Measurements from ENCODE around the gene CAB39. TPM values are rescaled to one million over a fixed set of nuclear protein-coding genes. Genes with fewer than 3 reads are reported as not detected.

The CAB39 gene
- polyA plus RNA-seq, 1 donor from 2014 or later: 118 TPM

GRCh38 chr2:230681171-230681545 lies 31.5 kb upstream of the CAB39 start:
- TF ChIP-seq EZH2 (IDR thresholded peaks at IDR 0.05; ENCODE audit: borderline replicate concordance, insufficient read depth, low read length, poor library complexity, severe bottlenecking) (no peak), RAD21 (conservative IDR thresholded peaks at IDR 0.05) (no peak), SMC3 (conservative IDR thresholded peaks at IDR 0.05; ENCODE audit: poor library complexity) (no peak), CTCF (IDR thresholded peaks at IDR 0.05; ENCODE audit: poor library complexity, severe bottlenecking) (no peak), POLR2AphosphoS5 (IDR thresholded peaks at IDR 0.05) (no peak), EP300 (conservative IDR thresholded peaks at IDR 0.05; ENCODE audit: poor library complexity, severe bottlenecking) (no peak)
- TF ChIP-seq, protein P1, sequence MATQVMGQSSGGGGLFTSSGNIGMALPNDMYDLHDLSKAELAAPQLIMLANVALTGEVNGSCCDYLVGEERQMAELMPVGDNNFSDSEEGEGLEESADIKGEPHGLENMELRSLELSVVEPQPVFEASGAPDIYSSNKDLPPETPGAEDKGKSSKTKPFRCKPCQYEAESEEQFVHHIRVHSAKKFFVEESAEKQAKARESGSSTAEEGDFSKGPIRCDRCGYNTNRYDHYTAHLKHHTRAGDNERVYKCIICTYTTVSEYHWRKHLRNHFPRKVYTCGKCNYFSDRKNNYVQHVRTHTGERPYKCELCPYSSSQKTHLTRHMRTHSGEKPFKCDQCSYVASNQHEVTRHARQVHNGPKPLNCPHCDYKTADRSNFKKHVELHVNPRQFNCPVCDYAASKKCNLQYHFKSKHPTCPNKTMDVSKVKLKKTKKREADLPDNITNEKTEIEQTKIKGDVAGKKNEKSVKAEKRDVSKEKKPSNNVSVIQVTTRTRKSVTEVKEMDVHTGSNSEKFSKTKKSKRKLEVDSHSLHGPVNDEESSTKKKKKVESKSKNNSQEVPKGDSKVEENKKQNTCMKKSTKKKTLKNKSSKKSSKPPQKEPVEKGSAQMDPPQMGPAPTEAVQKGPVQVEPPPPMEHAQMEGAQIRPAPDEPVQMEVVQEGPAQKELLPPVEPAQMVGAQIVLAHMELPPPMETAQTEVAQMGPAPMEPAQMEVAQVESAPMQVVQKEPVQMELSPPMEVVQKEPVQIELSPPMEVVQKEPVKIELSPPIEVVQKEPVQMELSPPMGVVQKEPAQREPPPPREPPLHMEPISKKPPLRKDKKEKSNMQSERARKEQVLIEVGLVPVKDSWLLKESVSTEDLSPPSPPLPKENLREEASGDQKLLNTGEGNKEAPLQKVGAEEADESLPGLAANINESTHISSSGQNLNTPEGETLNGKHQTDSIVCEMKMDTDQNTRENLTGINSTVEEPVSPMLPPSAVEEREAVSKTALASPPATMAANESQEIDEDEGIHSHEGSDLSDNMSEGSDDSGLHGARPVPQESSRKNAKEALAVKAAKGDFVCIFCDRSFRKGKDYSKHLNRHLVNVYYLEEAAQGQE (IDR thresholded peaks at IDR 0.05; ENCODE audit: borderline replicate concordance): no peak
- Histone ChIP-seq H3K27me3 (ENCODE audit: insufficient read depth, low read depth, low read length) (no peaks in the 10 kb centered on the region), H3F3A (ENCODE audit: insufficient read depth, low read length, poor library complexity, severe bottlenecking) (no peaks in the 10 kb centered on the region), H4K20me1 (ENCODE audit: insufficient read depth) (no peaks in the 10 kb centered on the region), H3K9ac (ENCODE audit: low read length) (no peak overlapping the region), H3K27ac (ENCODE audit: low read length) (no peak overlapping the region), H2AFZ (ENCODE audit: low read depth, low read length) (no peak overlapping the region), H3K4me2 (ENCODE audit: low read length) (no peak overlapping the region), H3K36me3 (ENCODE audit: insufficient read depth, low read length) (no peaks in the 10 kb centered on the region), H3K4me3 (ENCODE audit: low read length) (no peak overlapping the region), H3K79me2 (replicated peaks; ENCODE audit: insufficient read depth, low read length) (no peaks in the 10 kb centered on the region), H3K9me2 (ENCODE audit: insufficient read depth, low read length) (no peaks in the 10 kb centered on the region), H3K9me3 (ENCODE audit: low read length) (no peaks in the 10 kb centered on the region)

GRCh38 chr2:230682546-230682945 lies 30.1 kb upstream of the CAB39 start:
- Histone ChIP-seq H3K9ac (ENCODE audit: low read length) (no peak overlapping the region), H4K20me1 (ENCODE audit: insufficient read depth) (no peaks in the 10 kb centered on the region), H3K9me2 (ENCODE audit: insufficient read depth, low read length) (no peaks in the 10 kb centered on the region), H3K4me2 (ENCODE audit: low read length) (no peak overlapping the region), H3F3A (ENCODE audit: insufficient read depth, low read length, poor library complexity, severe bottlenecking) (no peaks in the 10 kb centered on the region), H3K9me3 (ENCODE audit: low read length) (no peaks in the 10 kb centered on the region), H3K36me3 (ENCODE audit: insufficient read depth, low read length) (no peaks in the 10 kb centered on the region), H3K27me3 (ENCODE audit: insufficient read depth, low read depth, low read length) (no peaks in the 10 kb centered on the region), H3K79me2 (replicated peaks; ENCODE audit: insufficient read depth, low read length) (no peaks in the 10 kb centered on the region), H3K4me3 (ENCODE audit: low read length) (no peak overlapping the region), H2AFZ (ENCODE audit: low read depth, low read length) (no peak overlapping the region), H3K27ac (ENCODE audit: low read length) (no peak overlapping the region)
- TF ChIP-seq EZH2 (IDR thresholded peaks at IDR 0.05; ENCODE audit: borderline replicate concordance, insufficient read depth, low read length, poor library complexity, severe bottlenecking): no peak
- no peak for TF ChIP-seq MXI1 (conservative IDR thresholded peaks at IDR 0.05; ENCODE audit: poor library complexity, severe bottlenecking)
- no peak for TF ChIP-seq SMC3 (conservative IDR thresholded peaks at IDR 0.05; ENCODE audit: poor library complexity)
- TF ChIP-seq POLR2AphosphoS5 (IDR thresholded peaks at IDR 0.05): no peak
- TF ChIP-seq EP300 (conservative IDR thresholded peaks at IDR 0.05; ENCODE audit: poor library complexity, severe bottlenecking): no peak
- TF ChIP-seq TAF1 (IDR thresholded peaks at IDR 0.05; ENCODE audit: low read depth): no peak
- TF ChIP-seq CTCF (IDR thresholded peaks at IDR 0.05; ENCODE audit: poor library complexity, severe bottlenecking): no peak
- TF ChIP-seq RAD21 (conservative IDR thresholded peaks at IDR 0.05): no peak
- TF ChIP-seq, protein P1 (IDR thresholded peaks at IDR 0.05; ENCODE audit: borderline replicate concordance): no peak

Measured in neural cell (in vitro differentiated cells).